ENCODE results near the gene NTM.

DNA sequence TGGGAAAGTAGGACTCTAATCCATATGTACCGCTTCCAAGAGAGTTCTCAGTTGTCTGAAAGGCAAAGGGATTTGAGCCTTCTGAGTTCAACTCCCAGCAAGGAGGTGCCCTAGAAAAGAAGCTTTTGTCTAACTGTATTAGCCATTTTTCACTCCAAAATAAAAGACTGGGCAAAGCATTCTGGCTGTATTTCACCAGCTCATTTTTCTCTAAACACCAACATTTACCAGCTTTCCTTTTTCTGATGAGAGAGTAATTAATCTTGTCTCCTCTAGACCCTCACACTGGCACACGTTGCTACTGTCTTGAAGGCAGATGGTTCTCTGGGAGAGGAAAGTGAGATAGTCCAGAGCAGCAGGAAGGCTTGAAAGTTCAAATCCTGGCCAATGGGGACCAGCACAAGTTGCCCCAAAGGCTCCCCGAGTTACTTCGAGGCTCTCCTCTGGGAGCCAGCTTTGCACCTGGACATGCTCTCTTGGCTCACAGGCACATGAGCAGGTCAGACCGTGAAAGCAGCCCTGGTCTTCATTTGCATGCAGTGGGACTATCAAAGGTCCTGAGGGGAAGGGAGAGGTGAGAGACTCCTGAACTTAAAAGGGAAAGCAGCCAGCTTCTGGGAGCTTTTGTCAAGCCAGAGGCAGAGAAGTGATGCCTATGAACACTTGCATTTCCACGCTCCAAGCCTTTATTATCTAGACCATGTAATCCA lies 100.0 kb downstream of the NTM start:
- TF ChIP-seq, protein P1, sequence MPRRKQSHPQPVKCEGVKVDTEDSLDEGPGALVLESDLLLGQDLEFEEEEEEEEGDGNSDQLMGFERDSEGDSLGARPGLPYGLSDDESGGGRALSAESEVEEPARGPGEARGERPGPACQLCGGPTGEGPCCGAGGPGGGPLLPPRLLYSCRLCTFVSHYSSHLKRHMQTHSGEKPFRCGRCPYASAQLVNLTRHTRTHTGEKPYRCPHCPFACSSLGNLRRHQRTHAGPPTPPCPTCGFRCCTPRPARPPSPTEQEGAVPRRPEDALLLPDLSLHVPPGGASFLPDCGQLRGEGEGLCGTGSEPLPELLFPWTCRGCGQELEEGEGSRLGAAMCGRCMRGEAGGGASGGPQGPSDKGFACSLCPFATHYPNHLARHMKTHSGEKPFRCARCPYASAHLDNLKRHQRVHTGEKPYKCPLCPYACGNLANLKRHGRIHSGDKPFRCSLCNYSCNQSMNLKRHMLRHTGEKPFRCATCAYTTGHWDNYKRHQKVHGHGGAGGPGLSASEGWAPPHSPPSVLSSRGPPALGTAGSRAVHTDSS (tag by site-specific recombination; IDR thresholded peaks at IDR 0.05) = no peak
- no peak for TF ChIP-seq ZNF514 (tag by site-specific recombination; IDR thresholded peaks at IDR 0.05)
- TF ChIP-seq YY1 (tag by site-specific recombination; IDR thresholded peaks at IDR 0.05) = no peak
- TF ChIP-seq, protein P2, sequence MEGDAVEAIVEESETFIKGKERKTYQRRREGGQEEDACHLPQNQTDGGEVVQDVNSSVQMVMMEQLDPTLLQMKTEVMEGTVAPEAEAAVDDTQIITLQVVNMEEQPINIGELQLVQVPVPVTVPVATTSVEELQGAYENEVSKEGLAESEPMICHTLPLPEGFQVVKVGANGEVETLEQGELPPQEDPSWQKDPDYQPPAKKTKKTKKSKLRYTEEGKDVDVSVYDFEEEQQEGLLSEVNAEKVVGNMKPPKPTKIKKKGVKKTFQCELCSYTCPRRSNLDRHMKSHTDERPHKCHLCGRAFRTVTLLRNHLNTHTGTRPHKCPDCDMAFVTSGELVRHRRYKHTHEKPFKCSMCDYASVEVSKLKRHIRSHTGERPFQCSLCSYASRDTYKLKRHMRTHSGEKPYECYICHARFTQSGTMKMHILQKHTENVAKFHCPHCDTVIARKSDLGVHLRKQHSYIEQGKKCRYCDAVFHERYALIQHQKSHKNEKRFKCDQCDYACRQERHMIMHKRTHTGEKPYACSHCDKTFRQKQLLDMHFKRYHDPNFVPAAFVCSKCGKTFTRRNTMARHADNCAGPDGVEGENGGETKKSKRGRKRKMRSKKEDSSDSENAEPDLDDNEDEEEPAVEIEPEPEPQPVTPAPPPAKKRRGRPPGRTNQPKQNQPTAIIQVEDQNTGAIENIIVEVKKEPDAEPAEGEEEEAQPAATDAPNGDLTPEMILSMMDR (tag by site-specific recombination; IDR thresholded peaks at IDR 0.05) = no peak
- TF ChIP-seq, protein P3, sequence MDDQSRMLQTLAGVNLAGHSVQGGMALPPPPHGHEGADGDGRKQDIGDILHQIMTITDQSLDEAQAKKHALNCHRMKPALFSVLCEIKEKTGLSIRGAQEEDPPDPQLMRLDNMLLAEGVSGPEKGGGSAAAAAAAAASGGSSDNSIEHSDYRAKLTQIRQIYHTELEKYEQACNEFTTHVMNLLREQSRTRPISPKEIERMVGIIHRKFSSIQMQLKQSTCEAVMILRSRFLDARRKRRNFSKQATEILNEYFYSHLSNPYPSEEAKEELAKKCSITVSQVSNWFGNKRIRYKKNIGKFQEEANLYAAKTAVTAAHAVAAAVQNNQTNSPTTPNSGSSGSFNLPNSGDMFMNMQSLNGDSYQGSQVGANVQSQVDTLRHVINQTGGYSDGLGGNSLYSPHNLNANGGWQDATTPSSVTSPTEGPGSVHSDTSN (CRISPR knock-in tag; IDR thresholded peaks at IDR 0.05) = no peak
- no peak for TF ChIP-seq ZNF132 (tag by site-specific recombination; IDR thresholded peaks at IDR 0.05; ENCODE audit: borderline replicate concordance)
- TF ChIP-seq KLF7 (tag by site-specific recombination; IDR thresholded peaks at IDR 0.05; ENCODE audit: borderline replicate concordance) = no peak
- TF ChIP-seq, protein P4, sequence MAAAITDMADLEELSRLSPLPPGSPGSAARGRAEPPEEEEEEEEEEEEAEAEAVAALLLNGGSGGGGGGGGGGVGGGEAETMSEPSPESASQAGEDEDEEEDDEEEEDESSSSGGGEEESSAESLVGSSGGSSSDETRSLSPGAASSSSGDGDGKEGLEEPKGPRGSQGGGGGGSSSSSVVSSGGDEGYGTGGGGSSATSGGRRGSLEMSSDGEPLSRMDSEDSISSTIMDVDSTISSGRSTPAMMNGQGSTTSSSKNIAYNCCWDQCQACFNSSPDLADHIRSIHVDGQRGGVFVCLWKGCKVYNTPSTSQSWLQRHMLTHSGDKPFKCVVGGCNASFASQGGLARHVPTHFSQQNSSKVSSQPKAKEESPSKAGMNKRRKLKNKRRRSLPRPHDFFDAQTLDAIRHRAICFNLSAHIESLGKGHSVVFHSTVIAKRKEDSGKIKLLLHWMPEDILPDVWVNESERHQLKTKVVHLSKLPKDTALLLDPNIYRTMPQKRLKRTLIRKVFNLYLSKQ (tag by site-specific recombination; IDR thresholded peaks at IDR 0.05; ENCODE audit: borderline replicate concordance) = no peak
- TF ChIP-seq BCL11A (tag by site-specific recombination; IDR thresholded peaks at IDR 0.05; ENCODE audit: low read depth) = no peak
- TF ChIP-seq ZNF701 (tag by site-specific recombination; IDR thresholded peaks at IDR 0.05) = no peak
- no peak for TF ChIP-seq ZNF621 (tag by site-specific recombination; IDR thresholded peaks at IDR 0.05)
- TF ChIP-seq ZNF664 (tag by site-specific recombination; IDR thresholded peaks at IDR 0.05) = no peak
- no peak for TF ChIP-seq ZNF830 (tag by site-specific recombination; IDR thresholded peaks at IDR 0.05; ENCODE audit: low read depth)

Measured in HEK293 (cell line).